ENCODE data around the gene VAV3.

Gene VAV3

GRCh38 chr1:107622966-107623365 is 342.0 kb downstream of the VAV3 start:
- DNase-seq, result no peak

GRCh38 chr1:107622535-107622934 is 342.4 kb downstream of the VAV3 start:
- DNase-seq, result no peak

- no peak for DNase-seq
Observed at GRCh38 chr1:107620753-107621152, 344.2 kb downstream of the VAV3 start.

- DNase-seq, result no peak
Observed at GRCh38 chr1:107618539-107618938, 346.4 kb downstream of the VAV3 start.

- DNase-seq, result no peak
Observed at GRCh38 chr1:107617921-107618320, 347.1 kb downstream of the VAV3 start.

GRCh38 chr1:107617456-107617855 is 347.5 kb downstream of the VAV3 start:
- DNase-seq, result peak; percentile 81

GRCh38 chr1:107609808-107610207 is 355.2 kb downstream of the VAV3 start:
- no peak for DNase-seq

- no peak for DNase-seq
Observed at GRCh38 chr1:107604825-107605224, 360.2 kb downstream of the VAV3 start.

GRCh38 chr1:107600607-107601160 is 364.3 kb downstream of the VAV3 start:
- DNase-seq, result no peak

- no peak for DNase-seq
Observed at GRCh38 chr1:107599220-107599619, 365.8 kb downstream of the VAV3 start.

GRCh38 chr1:107597290-107597689 is 367.7 kb downstream of the VAV3 start:
- DNase-seq, result no peak

- DNase-seq, result no peak
Observed at GRCh38 chr1:107594536-107594935, 370.4 kb downstream of the VAV3 start.

GRCh38 chr1:107593501-107594209 is 371.3 kb downstream of the VAV3 start:
- DNase-seq, result no peak

GRCh38 chr1:107590900-107591622 is 373.9 kb downstream of the VAV3 start:
- no peak for DNase-seq

- no peak for DNase-seq
Observed at GRCh38 chr1:107590087-107590486, 374.9 kb downstream of the VAV3 start.

- no peak for DNase-seq
Observed at GRCh38 chr1:107588321-107588720, 376.7 kb downstream of the VAV3 start.

- DNase-seq, result no peak
Observed at GRCh38 chr1:107575226-107575625, 389.8 kb downstream of the VAV3 start.

GRCh38 chr1:107574044-107574443 is 390.9 kb downstream of the VAV3 start:
- DNase-seq, result no peak

GRCh38 chr1:107572674-107573211 is 392.2 kb downstream of the VAV3 start:
- DNase-seq, result peak; percentile 98

GRCh38 chr1:107570768-107571167 is 394.2 kb downstream of the VAV3 start:
- DNase-seq, result no peak

GRCh38 chr1:107563441-107563840 is 401.5 kb downstream of the VAV3 start:
- DNase-seq, result no peak

- DNase-seq, result no peak
Observed at GRCh38 chr1:107559881-107560280, 405.1 kb downstream of the VAV3 start.

GRCh38 chr1:107557095-107557494 is 407.9 kb downstream of the VAV3 start:
- DNase-seq, result no peak

- DNase-seq, result no peak
Observed at GRCh38 chr1:107555578-107555977, 409.4 kb downstream of the VAV3 start.
